ENCODE data around the gene HDAC7.
"Not testable (repeated sequence)": the region's sequence is repeated elsewhere in the genome, so short reads cannot be mapped to it uniquely, and the experiment has no call there.

The HDAC7 gene

DNA sequence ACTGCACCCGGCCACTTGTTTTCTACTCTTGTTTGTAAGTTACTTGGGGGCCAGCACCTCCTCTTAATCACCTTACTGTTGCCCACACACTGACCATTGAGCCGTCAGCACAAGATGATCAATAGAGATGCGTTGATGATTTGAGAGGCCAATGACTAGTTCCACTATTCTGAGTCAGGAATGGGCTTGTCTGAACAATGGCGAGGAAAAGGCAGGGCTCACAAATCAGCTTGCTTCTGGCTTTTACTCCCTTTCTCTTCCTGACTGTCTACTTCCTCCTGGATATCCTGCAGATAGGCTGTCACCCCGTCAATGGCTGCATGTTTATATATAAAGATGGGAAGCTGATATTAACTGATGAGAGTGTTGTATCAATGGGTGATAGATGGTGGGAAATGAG, 29.1 kb upstream of the HDAC7 start:
- DNase-seq: no peak

DNA sequence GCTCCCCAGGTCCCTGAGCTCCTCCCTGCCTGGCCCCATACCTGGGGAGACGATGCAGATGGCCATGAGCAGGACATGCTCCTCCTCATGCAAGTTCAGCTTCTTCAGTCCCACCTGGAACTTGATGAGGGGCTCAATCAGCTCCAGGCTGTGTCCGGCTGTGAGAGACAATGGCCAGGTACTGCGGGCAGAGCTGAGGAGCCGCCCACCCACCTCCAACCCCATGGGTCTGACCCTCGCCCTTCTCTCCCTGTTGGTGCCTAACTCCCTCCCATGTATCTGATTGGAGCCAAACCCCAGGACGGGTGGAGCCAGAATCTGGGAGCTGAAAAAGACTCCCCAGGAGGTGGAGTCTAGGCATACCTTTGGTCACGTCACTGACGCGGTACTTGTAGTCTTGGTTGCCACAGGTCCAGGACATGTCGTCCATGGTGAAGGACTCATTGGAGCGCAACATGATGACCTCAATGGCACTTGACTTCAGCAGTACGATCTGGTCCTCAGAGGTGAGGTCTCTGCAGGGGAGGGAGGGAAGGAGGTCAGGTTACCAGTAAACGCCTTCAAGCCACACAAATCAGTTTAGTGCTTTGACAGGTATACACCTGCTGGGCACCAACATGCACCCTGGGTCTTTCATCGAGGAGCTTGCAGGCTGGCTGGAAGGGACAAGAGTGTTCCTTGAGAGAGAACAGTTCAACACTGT, 26.7 kb upstream of the HDAC7 start:
- no peak for DNase-seq

DNA sequence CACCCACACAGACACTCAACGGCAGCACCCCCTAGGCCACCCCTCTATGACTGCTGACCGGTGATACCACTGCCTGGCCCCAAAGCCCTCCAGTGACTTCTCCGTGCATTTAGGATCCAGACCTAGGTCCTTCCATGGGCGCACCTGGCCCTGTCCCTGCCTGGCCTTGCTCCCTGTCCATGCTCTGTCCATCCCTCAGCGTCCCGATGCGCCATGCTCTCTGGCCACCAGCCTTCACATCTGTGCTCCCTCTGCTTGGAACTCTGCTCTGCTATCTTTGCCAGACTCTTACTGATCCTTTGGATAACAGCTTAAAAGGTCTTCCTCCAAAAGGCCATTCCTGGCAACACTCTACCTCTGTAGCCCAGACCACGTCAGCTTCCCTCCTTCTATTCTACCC, 25.4 kb upstream of the HDAC7 start:
- DNase-seq: no peak

DNA sequence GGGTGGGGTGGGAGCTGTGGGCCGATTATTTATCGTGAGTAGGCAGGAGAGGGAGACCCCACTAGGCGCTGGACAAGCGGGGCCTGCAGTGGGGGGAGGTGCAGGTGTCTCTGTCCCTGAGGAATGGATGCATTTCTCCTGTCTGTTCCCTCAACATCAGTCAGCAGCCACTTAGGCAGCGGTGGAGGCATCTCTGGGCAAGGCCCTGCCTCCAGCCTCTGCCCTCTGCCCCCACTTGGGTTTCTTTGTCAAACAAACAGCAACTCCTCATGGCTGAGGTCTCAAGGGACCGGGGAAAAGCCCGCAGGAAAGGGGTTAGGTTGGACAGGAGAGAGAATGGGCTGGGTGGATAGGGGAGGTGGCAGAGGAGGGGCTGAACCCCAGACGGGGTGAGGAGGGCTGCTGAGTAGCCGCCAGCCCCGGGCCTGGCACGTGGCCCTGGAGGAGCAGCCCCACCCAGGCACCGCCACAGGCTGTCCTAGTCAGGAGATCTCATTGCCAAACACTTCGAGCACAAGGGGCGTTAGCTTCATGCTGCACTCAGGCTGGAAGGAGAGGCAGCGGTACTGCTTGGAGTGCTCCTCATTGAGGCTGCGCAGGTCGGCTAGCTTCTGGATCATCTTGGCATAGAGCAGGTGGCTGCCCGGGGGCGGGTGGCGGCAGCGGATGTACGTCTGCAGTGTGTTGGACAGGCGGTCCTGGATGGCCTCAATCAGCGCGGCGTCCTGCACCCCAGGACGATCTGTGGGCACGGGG, 24.7 kb upstream of the HDAC7 start:
- no peak for DNase-seq

DNA sequence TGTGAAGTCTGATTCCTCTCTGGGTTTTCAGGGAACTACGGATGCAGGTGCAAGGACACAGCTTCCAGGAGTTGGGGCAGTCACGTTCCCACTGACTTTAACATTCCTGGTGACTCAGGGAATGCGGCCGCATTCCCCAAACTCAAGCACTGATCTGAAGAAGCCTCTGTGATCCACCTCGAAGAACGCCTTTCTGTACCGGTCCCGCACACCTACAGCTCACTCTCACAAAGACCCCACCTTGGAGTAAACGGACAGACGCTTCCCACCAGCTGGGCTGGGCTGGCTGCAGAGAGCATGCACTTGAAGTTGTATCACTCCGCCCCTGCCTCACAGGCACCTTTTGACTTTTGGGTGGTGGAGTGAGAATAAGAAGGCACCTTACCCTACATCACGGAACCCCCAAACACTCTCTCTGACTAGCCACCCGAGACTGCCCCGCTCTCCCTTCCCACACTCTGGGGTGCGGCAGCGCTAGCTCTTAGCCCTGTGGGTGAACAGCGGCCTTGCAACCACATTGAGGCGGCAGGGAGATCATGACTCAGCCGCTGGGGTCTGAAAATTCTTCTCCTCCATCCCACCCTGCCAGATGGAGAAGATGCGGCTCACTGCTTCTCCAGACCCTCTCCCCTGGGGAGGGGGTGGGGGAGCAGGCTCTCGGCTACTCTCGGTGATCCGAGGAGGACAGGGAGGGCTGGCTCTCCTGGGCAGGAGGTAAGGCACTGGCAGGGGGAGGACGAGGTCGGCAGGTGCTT, 23.7 kb upstream of the HDAC7 start:
- no peak for DNase-seq

DNA sequence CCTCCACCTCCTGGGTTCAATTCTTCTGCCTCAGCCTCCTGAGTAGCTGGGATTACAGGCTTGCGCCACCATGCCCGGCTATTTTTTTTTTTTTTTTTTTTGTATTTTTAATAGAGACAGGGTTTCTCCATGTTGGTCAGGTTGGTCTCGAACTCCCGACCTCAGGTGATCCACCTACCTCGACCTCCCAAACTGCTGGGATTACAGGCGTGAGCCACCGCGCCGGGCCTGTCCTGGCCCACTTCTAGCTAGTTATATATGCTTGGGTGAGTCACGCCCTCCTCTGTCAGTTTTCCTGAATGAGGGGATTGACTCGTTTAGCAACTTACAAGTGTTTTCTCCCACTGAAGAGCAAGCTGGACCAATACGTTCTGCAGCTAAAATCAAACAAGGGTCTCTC, 22.8 kb upstream of the HDAC7 start:
- not testable (repeated sequence) for DNase-seq

DNA sequence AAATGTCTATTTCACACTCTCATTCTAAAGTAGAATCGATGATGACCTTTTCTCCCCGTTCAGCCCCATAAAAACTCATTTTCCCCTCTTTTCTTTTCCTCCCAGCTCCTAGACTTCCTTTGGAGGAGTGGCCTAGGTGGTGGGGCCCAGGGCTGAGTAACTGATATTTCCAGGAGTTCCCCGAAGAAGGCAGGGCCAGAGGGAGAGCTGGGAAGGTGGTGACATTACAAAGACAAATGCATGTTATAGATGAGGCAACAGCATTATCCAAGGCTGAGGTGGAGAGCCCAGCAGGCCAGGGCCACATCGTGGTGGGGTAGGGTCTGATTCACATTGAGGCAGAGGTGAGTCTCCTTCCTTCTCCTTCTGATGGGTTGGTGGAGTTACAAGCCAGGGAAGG, 22.2 kb upstream of the HDAC7 start:
- DNase-seq: no peak

DNA sequence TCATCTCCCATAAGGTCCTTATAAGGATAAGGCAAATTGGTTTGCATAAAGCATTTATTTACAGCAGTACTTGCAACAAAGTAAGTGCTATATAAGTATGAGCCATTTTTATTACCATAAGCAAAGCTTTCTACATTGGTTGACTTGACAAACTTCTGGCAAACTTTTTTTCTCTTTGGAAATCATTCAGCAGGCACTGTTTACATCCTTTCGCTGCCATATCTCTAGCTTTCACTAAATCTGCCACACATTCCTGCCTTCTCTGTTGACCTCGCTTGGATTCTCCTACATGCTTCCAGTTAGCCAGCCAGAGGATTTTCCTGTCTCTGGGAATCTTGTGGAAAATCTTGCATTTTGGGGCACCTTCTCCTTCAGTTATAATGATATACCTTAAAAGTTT, 21.8 kb upstream of the HDAC7 start:
- no peak for DNase-seq

DNA sequence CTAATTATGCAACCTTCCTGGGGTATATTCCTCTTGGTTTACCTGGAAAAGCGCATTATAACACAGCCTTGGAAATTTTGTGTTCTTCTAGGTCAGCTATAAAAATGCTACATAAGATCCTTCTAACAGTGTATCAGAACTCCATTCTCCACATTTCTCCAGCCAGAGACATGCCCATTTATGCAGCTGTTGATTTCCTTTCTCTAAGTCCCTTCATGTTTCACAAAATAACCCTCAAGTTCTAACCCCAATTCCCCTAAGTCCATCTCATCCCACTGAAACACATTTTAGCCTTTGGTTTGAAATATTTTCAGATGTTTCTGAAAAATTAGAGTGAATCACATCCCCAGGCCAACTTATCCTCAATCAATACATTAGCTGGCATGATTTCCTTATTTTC, 20.9 kb upstream of the HDAC7 start:
- no peak for DNase-seq

DNA sequence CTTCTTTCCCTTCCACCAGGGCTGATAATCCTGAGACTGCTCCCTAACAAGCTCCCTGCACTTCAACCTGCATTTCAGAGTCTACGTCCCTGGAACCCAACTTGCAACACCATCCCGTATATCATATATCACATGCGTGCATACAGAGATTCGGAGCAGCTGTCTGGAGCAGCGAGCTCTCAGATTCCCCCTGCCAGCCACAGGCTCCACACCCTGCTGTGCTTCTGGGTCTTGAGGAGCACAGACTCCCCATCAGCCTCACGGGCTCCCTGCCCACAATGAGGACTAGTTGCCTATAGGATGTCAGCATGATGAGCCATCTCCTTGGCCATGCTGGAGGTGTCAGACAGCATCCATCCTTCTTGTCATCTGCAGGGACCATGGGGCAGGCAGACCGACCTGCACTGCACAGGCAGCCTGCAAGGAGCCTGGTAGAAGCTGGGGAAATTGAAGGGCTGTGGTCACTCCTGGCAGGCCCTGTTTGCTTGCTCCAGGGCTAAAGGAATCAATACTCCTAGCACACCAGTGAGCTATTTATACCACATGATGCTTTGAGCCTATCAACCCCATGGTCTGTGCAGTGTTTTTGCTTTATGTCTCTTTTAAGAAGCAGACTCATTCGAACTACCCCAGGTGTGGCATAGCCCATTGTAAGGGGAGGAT, 19.6 kb upstream of the HDAC7 start:
- no peak for DNase-seq

DNA sequence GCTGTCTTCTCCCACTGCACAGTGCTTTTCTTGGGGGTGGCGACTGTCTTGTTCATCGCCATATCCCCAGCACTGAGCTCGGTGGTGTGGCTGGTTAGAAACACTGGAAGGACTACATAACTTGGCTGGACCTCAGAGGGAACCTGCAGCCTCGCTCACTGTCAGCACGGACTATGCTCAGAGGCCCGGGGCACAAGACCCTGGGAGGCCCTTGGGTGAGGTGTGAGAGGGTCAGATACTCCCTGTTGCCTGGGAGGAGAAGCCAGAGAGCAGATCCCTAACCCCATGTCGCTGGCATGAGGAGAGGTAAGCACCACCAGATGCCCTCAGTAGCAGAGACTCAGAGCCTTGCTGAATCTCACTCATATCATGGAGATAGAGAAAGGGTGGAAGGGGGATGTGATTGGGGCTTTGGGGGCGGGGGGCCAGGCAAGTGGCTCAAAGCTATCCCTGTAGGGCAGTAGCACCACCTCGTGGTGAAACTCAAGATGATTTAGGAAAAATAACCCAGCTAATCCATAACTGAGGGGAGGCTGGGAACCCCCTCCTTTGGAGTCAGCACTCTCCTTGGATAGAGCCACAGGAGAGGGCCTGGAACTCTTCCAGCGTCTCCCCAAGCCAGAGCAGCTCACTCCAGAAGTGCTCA, 18.7 kb upstream of the HDAC7 start:
- peak; percentile 62 for DNase-seq

DNA sequence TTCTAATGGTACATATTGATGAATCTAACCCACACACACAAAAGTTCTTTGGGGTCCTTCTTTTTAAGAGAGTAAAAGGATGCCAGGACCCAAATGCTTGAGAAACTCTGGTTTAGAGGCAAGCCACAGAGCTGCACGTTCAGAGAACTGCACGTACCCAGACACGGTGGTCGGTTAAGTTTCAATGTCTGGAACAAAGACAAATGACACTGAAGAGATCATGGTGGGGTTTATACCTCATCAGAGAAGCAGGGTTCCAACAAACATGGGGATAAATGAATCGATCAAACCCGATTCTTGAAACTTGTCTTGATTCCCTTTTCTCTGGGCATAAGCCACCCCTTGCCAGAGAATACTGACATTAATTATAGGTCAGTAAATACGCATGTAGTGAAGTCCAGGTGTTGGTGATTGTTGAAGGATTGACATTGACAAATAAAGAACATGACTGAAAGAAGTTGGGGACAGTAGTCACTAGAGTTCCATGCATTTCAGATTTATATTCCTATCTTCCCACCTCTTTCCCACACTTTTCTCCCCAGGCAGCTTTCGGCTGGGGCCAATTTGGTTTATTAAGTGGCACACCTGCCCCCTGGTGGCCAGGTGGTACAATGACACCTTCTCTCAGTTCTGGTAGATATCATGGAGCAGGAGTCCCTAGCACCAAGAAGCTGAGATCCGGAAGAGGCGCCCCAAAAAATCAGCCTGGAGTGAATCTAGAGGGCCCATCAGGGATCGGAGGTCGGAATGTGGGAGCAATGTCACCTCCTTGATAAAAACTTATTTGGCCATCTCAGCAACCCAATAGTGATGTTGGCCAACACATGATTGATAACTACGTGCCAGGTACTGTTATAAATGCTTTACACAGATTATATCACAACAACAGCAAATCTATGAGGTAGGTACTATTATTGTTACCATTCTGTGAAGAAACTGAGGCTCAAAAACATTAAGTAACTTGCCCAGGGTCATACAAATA, 17.8 kb upstream of the HDAC7 start:
- DNase-seq: peak; percentile 72

DNA sequence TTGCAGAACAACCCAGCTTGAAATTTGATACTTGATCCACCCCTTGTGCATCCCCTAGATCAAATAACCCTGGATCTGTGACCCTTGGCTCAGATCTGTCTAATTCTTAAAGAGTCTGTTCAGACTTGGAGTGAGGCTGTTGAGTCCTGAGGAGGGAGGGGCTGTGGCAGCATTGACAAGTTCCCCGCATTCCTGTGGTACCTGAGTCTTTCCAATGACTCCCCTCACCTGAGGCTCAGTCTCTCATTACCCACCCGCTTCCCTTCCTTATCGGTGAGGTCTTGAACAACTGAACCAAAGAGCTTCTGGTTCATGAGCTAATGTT, 16.1 kb upstream of the HDAC7 start:
- no peak for DNase-seq

DNA sequence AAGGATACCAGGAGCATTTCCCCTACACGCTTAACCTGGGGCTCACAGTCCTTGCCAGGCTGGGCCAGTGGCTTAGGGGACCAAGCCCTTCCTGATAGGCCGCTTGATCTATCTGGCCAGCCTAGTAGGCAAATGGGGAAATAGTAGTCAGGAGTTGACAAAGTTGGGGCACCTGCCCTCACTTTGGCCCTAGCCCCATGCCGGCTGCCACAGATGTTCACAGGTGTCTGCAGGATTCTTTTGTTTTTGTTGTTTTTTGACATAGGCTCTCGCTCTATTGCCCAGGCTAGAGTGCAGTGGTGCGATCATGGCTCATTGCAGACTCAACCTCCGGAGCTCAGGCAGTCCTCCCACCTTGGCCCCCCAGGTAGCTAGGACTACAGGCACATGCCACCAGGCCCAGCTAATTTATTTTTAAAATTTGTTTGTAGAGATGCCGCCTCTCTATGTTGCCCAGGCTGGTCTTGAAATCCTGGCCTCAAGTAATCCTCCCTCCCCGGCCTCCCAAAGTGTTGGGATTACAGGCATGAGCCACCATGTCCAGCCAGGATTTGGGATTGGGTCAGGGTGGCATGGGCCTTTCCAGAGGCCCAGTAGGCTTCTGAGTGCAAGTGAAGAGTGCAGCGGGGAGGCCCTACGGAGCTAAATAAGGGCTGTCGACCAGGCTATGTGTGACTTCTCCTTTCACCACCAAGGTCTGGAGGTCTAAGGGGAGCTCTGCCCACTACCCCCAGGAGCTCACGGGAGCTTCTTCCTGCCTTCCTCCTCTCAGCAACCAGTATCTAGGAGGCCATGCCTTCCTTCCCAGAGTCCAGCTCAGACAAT, 15.5 kb upstream of the HDAC7 start:
- no peak for DNase-seq

DNA sequence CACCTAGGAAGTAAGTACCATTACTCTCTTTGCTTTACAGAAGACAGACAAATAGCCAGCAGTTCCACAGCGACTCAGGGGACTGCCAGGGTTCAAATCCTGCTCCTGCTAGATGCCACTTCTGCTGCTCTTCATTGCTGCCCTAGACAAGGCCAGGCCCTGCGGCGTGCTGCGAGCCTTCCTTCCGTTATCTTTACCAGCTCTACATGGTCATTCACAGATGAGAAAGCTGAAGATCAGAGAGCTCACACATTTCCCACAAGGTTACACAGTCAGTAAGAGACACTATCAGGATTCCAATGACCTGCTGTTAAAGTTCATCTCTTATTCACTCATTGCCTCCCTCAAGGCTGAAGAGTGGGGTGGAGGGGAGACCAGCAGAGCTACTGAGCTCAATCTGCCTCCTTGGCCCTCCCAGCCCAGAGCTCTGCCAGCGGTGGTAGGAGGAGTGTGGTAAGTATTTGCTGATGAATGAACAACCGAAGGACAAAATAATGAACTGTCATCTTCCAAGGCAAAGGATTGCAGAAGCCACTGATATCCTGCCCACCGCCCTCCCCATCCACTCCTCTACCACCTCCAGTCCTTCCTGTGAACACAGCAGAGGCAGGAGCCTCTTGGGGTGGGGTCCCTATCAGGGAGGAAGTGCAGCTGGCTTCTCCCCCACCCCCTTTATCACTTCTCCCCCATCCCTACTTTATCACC, 14.6 kb upstream of the HDAC7 start:
- no peak for DNase-seq

DNA sequence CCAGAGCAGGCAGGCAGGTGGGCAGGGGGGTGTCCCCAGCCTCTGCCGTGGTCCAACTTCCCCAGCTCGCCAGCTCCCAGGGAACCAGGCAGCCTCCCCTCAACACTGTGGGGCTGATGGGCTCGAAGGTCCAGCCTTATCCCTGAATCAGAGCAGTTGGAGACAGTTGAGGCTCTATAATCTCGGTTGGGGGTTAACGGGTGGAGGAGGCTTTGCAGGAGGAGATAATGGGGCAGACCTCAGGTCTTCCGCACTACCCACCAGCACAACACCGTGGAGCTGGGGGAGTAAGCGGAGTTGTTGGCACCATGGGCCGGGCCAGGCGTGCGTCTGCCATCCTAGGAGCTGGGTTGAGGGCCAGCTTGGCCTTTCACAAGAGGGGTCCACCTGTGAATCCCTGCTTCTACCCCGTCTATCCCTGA, 13.9 kb upstream of the HDAC7 start:
- no peak for DNase-seq

DNA sequence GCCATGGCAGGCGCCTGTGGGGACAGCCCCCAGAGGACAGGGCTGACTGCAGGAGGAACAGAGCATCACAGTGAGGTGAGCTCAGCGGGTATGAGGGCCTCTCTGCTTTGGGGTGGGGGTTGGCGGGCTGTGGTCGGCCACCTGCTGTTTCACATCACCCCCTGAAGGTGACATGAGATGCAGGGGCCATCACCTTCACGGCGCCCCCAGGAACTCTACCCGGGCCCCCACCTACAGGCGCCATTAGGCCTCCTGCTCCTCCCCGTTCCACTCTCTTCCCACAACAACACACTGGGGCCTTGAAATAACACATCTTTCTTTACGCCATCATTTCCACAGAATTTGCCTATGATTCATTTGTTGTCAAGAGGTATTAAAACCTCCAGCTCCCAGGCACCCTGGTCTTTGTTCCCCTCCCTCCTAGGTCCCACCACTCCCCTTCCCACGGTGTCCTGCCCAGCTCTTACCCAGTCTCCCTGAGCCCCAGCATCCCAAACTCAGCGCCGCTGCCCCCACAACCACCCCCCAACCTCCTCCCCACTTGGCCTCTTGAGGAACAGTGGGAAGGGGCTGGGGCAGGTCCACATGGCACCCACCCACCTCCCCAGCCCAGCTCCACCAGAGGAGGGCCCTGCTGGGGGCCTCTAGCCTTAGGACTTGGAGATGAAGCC, 12.7 kb upstream of the HDAC7 start:
- peak; percentile 87 for DNase-seq

DNA sequence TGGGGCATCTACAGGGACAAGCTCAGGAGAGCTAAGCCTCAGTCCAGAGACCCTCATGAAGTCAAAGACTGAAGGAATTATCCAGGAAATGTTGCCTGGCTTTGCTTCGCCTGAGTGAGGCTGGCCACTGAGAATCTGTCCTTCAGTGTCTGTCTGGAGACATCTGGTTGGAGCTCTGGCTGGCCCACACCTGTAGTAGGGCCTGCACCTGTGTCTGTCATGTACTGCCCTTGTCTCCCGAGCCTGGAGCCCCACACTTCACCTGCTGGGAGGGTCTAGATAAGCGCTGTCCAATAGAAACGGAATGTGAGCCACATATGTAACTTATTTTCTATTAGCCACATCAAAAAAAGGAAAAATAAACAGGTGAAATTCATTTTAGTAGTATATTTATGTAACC, 9.9 kb upstream of the HDAC7 start:
- DNase-seq: no peak

DNA sequence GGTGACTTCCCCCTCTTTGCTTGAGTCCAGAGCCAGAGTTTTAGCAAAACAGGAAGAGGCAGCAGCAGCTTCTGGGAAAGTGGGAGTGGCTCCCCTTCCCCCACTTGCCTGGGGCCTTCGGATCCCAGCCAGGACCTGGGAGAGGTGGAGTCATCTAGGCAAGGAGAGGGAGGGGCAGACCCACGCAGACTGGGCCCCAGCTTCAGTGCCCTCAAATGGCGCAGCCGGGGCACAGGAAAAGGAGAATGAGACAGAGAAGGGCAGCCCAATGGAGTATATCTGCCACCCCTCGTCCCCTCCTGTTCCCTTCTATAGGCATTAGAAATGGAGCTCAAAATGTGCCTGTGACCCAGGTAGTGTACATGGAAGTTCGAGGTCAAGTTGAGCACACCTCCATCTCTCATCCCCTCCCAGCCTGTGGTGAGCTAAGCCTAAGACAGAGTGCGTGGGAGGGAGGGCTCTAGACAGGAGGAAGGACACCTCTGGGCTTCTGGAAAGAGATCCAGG, 9.3 kb upstream of the HDAC7 start:
- no peak for DNase-seq
